Measurements from ENCODE around the gene MORN5. TPM values are rescaled to one million over a fixed set of nuclear protein-coding genes. Genes with fewer than 3 reads are reported as not detected.

The MORN5 gene
- total and polyA plus RNA-seq, 2 experiments from 2014 or later: not detected

DNA sequence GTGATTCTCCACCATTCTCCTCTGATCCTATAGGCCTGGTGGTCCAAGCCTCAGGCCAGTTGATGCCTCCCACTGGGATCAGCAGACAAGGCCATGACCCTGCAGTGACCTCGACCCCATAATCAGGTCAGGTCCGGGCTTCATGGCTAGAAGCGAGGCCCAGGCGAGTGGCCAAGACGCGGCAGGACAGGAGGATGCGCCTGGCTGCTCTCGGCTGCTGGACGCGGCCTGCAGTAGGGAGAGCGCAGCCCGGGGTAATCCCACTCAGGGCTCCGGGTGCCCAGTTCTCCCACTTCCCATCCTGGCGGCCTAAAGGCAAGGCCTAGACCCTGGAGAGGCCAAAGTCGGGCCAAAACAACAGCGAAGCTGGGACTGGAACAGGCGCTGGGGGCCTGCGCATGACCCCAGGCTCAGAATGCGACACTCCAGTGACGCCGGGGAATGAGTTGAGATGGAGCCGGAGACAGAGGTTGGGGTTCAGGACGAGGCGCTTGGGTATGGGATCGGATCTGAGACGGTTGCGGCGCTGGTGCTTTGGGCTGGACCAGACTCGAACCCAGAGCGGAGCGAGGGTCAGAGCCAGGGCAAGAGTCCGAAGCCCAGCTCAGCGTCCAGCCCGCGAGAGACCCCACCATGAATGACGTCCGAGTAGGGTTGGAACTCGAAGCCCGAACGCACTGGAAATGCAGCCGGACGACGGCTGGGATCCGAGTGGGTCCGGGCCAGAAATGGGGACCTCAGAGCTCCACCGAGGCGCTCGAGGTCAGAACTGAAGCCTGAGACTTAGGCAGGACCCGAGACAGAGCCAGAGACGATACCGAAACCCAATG lies 65.8 kb downstream of the MORN5 start:
- TF ChIP-seq JUNB (IDR thresholded peaks at IDR 0.05; ENCODE audit: unreplicated experiment) (no peak), EZH2phosphoT487 (IDR thresholded peaks at IDR 0.05; ENCODE audit: unreplicated experiment) (peak; percentile 84), ZNF331 (CRISPR knock-in tag; IDR thresholded peaks at IDR 0.05; ENCODE audit: low read depth) (no peak), ZNF114 (CRISPR knock-in tag; IDR thresholded peaks at IDR 0.05) (no peak), EZH2 (IDR thresholded peaks at IDR 0.05; ENCODE audit: low read depth, unreplicated experiment) (peak; percentile 99)
- TF ChIP-seq, protein P1, sequence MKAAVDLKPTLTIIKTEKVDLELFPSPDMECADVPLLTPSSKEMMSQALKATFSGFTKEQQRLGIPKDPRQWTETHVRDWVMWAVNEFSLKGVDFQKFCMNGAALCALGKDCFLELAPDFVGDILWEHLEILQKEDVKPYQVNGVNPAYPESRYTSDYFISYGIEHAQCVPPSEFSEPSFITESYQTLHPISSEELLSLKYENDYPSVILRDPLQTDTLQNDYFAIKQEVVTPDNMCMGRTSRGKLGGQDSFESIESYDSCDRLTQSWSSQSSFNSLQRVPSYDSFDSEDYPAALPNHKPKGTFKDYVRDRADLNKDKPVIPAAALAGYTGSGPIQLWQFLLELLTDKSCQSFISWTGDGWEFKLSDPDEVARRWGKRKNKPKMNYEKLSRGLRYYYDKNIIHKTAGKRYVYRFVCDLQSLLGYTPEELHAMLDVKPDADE (IDR thresholded peaks at IDR 0.05): no peak
- TF ChIP-seq, protein P2, sequence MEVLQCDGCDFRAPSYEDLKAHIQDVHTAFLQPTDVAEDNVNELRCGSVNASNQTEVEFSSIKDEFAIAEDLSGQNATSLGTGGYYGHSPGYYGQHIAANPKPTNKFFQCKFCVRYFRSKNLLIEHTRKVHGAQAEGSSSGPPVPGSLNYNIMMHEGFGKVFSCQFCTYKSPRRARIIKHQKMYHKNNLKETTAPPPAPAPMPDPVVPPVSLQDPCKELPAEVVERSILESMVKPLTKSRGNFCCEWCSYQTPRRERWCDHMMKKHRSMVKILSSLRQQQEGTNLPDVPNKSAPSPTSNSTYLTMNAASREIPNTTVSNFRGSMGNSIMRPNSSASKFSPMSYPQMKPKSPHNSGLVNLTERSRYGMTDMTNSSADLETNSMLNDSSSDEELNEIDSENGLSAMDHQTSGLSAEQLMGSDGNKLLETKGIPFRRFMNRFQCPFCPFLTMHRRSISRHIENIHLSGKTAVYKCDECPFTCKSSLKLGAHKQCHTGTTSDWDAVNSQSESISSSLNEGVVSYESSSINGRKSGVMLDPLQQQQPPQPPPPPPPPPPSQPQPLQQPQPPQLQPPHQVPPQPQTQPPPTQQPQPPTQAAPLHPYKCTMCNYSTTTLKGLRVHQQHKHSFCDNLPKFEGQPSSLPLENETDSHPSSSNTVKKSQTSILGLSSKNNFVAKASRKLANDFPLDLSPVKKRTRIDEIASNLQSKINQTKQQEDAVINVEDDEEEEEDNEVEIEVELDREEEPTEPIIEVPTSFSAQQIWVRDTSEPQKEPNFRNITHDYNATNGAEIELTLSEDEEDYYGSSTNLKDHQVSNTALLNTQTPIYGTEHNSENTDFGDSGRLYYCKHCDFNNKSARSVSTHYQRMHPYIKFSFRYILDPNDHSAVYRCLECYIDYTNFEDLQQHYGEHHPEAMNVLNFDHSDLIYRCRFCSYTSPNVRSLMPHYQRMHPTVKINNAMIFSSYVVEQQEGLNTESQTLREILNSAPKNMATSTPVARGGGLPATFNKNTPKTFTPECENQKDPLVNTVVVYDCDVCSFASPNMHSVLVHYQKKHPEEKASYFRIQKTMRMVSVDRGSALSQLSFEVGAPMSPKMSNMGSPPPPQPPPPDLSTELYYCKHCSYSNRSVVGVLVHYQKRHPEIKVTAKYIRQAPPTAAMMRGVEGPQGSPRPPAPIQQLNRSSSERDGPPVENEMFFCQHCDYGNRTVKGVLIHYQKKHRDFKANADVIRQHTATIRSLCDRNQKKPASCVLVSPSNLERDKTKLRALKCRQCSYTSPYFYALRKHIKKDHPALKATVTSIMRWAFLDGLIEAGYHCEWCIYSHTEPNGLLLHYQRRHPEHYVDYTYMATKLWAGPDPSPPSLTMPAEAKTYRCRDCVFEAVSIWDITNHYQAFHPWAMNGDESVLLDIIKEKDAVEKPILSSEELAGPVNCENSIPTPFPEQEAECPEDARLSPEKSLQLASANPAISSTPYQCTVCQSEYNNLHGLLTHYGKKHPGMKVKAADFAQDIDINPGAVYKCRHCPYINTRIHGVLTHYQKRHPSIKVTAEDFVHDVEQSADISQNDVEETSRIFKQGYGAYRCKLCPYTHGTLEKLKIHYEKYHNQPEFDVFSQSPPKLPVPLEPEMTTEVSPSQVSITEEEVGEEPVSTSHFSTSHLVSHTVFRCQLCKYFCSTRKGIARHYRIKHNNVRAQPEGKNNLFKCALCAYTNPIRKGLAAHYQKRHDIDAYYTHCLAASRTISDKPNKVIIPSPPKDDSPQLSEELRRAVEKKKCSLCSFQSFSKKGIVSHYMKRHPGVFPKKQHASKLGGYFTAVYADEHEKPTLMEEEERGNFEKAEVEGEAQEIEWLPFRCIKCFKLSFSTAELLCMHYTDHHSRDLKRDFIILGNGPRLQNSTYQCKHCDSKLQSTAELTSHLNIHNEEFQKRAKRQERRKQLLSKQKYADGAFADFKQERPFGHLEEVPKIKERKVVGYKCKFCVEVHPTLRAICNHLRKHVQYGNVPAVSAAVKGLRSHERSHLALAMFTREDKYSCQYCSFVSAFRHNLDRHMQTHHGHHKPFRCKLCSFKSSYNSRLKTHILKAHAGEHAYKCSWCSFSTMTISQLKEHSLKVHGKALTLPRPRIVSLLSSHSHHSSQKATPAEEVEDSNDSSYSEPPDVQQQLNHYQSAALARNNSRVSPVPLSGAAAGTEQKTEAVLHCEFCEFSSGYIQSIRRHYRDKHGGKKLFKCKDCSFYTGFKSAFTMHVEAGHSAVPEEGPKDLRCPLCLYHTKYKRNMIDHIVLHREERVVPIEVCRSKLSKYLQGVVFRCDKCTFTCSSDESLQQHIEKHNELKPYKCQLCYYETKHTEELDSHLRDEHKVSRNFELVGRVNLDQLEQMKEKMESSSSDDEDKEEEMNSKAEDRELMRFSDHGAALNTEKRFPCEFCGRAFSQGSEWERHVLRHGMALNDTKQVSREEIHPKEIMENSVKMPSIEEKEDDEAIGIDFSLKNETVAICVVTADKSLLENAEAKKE (CRISPR knock-in tag; IDR thresholded peaks at IDR 0.05): no peak
- no peak overlapping the region for H3K27ac Mint-ChIP-seq
- no peak for ATAC-seq
- peak overlapping the region; percentile 85 for H2AFZ ChIP-seq
- no peaks in the 10 kb centered on the region; the same call in 2 of the 3 replicates for H3K36me3 Mint-ChIP-seq (ENCODE audit: low read depth)
- peaks cover 10% of the 10 kb centered on the region; the same call in 1 of the 2 replicates for H4K20me1 ChIP-seq (replicated peaks; ENCODE audit: insufficient read depth)
- H3K27ac ChIP-seq (ENCODE audit: low read depth): no peak overlapping the region
- peaks cover 78% of the 10 kb centered on the region for H3K27me3 Mint-ChIP-seq (ENCODE audit: insufficient read depth, low read depth, poor library complexity)
- H3K9me2 ChIP-seq (ENCODE audit: insufficient read depth): no peaks in the 10 kb centered on the region
- DNase-seq (ENCODE audit: low spot score): no peak
- peaks cover 100% of the 10 kb centered on the region for H3K27me3 ChIP-seq (ENCODE audit: insufficient read depth)
- no peaks in the 10 kb centered on the region for H3K79me2 ChIP-seq (replicated peaks; ENCODE audit: insufficient read depth)
- H3F3A ChIP-seq (replicated peaks; ENCODE audit: low read depth): peaks cover 7% of the 10 kb centered on the region; the same call in 1 of the 2 replicates
- peak overlapping the region; percentile 68 for H3K4me2 ChIP-seq
- H3K9me3 Mint-ChIP-seq: peaks cover 4% of the 10 kb centered on the region; the same call in 2 of the 3 replicates
- peaks cover 25% of the 10 kb centered on the region for H3K4me1 ChIP-seq (ENCODE audit: insufficient read depth)
- no peaks in the 10 kb centered on the region for H3K36me3 ChIP-seq (ENCODE audit: insufficient read depth)
- H3K4me1 Mint-ChIP-seq: peaks cover 39% of the 10 kb centered on the region
- H3K4me3 ChIP-seq: peak overlapping the region; percentile 41
- H3K4me3 Mint-ChIP-seq: peak overlapping the region; percentile 69
